Common myeloid progenitor, CD34-positive (primary cell): ENCODE measurements around the gene P2RX1.
A peak's percentile ranks its signal among the peaks of the same experiment; 100 is the strongest.

Source experiments
- CTCF ChIA-PET: fragments of 350-600 bp; sonication (Branson Sonifier 250); formaldehyde crosslinking; loops from one replicate; lab custom pipeline; 2021; ENCODE audit warnings: antibody characterized with exemption; lab: Charles Lee
- POLR2A ChIA-PET: fragments of 350-600 bp; sonication (Branson Sonifier 250); formaldehyde crosslinking; loops from one replicate; lab custom pipeline; 2021; ENCODE audit warnings: antibody characterized with exemption; lab: Charles Lee
- DNase-seq, 3 donors: peaks; one replicate each; pipeline versions ENCODE4 v3.0.0 to v3.0.0-alpha.2; 2013
- H3K27ac ChIP-seq, 2 experiments: 1 replicate in 1 of 2; 2 replicates in 1 of 2; pipeline ENCODE4 v1.7.0; 2013; ENCODE audit warnings: inconsistent platforms in 2 of 2, low read length in 2 of 2, mild to moderate bottlenecking in 2 of 2, low read depth in 1 of 2, moderate library complexity in 1 of 2; ENCODE audit not compliant: severe bottlenecking in 2 of 2, insufficient read depth in 1 of 2, poor library complexity in 1 of 2
- H3K27me3 ChIP-seq, 5 experiments: replicated peaks in 2 of 5; 1 replicate in 3 of 5; 2 replicates in 2 of 5; pipeline versions ENCODE4 v1.6.1 to v1.7.0; 2013; ENCODE audit warnings: low read length in 4 of 5, mild to moderate bottlenecking in 2 of 5, moderate library complexity in 2 of 5, inconsistent platforms in 1 of 5; ENCODE audit not compliant: insufficient read depth in 5 of 5, control insufficient read depth in 4 of 5
- H3K36me3 ChIP-seq, 4 experiments: 1 replicate in 2 of 4; 2 replicates in 2 of 4; pipeline versions ENCODE4 v1.6.1 to v1.7.0; 2013; ENCODE audit warnings: low read length in 3 of 4, control low read depth in 1 of 4, mild to moderate bottlenecking in 1 of 4; ENCODE audit not compliant: control insufficient read depth in 4 of 4, insufficient read depth in 4 of 4
- H3K4me1 ChIP-seq, 4 experiments: 1 replicate in 3 of 4; 2 replicates in 1 of 4; pipeline versions ENCODE4 v1.6.1 to v1.7.1; 2013; ENCODE audit warnings: low read length in 3 of 4, mild to moderate bottlenecking in 3 of 4, control low read depth in 1 of 4, inconsistent platforms in 1 of 4, moderate library complexity in 1 of 4; ENCODE audit not compliant: control insufficient read depth in 4 of 4, insufficient read depth in 4 of 4; ENCODE audit errors: control extremely low read depth in 1 of 4
- H3K4me3 ChIP-seq, 7 experiments: 1 replicate in 4 of 7; 2 replicates in 3 of 7; pipeline versions ENCODE4 v1.5.1 to v1.7.0; 2013; ENCODE audit warnings: mild to moderate bottlenecking in 7 of 7, low read length in 6 of 7, moderate library complexity in 6 of 7, inconsistent platforms in 2 of 7, low read depth in 2 of 7, control low read depth in 1 of 7; ENCODE audit not compliant: insufficient read depth in 4 of 7, control insufficient read depth in 1 of 7; ENCODE audit errors: extremely low read depth in 1 of 7
- H3K9me3 ChIP-seq, 5 experiments: 1 replicate in 4 of 5; 2 replicates in 1 of 5; pipeline versions ENCODE4 v1.6.1 to v1.7.1; 2013; ENCODE audit warnings: low read length in 4 of 5, mild to moderate bottlenecking in 2 of 5, inconsistent platforms in 1 of 5, low read depth in 1 of 5, moderate library complexity in 1 of 5; ENCODE audit not compliant: control insufficient read depth in 4 of 5, insufficient read depth in 2 of 5; ENCODE audit errors: control extremely low read depth in 1 of 5
- WGBS: methylation state at CpG from one replicate; pipeline ENCODE4 v1.1.5; 2013; ENCODE audit not compliant: insufficient coverage; 5-methylcytosine and 5-hydroxymethylcytosine counted together

P2RX1 gene

GRCh38 chr17:3921502-3922319 is 5.4 kb upstream of the P2RX1 start:
- Histone ChIP-seq H3K4me1 (peaks cover 0 to 29% (median 23%) of the 10 kb centered on the region in 4 experiments), H3K27ac (no peak overlapping the region), H3K27me3 (no peaks in the 10 kb centered on the region), H3K9me3 (no peaks in the 10 kb centered on the region), H3K36me3 (peaks cover 0 to 29% (median 18%) of the 10 kb centered on the region in 4 experiments), H3K4me3 (no peak overlapping the region)
- no peak for DNase-seq
- CTCF ChIA-PET, result interaction anchor here (1.3 to 1.5 kb wide), 4 partner anchors 9 to 25 kb away, joined by 3 to 5 read pairs (median 3); no protein-coding TSS in a partner anchor
- POLR2A ChIA-PET, result interaction anchor here (0.7 kb wide), 1 partner anchor 13 kb away, joined by 4 read pairs; no protein-coding TSS in a partner anchor
- 96% methylated on average over 22 of the region's 27 CpGs for WGBS

DNA sequence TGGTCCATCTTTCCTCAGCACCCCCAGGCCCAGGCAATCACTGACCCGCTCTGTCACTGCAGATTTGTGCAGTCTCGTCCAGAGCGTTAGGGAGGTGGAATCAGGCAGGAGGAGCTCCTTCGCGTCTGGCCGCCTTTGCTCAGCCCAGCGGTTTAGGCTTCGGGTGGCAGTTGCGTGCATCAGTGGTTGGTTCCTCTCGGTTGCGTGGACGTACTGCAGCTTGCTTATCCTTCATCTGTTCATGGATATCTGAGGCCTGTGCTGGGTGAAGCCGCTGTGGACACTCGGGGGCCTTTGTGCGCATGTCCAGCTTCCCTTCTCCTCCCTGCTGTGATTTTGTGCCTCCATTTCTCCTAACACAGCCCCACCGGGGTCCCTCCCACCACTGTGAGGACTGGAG is 4.7 kb upstream of the P2RX1 start:
- Histone ChIP-seq H3K27me3 (no peaks in the 10 kb centered on the region), H3K36me3 (peaks cover 0 to 26% (median 17%) of the 10 kb centered on the region in 4 experiments), H3K4me3 (no peak overlapping the region), H3K4me1 (peaks cover 0 to 33% (median 27%) of the 10 kb centered on the region in 4 experiments), H3K27ac (no peak overlapping the region), H3K9me3 (no peaks in the 10 kb centered on the region)
- DNase-seq, result peak in 2 of 3 donors; percentile 51 to 59
- POLR2A ChIA-PET, result no interaction called here
- 91% methylated on average over 10 of the region's 16 CpGs for WGBS
- CTCF ChIA-PET, result interaction anchor here (1.3 to 1.5 kb wide), 5 partner anchors 8 to 154 kb away, joined by 3 to 5 read pairs (median 3); no protein-coding TSS in a partner anchor

GRCh38 chr17:3919123-3919624 is 2.9 kb upstream of the P2RX1 start:
- Histone ChIP-seq H3K27me3 (no peaks in the 10 kb centered on the region), H3K27ac (no peak overlapping the region), H3K9me3 (no peaks in the 10 kb centered on the region), H3K4me3 (no peak overlapping the region), H3K4me1 (peaks cover 0 to 50% (median 45%) of the 10 kb centered on the region in 4 experiments), H3K36me3 (peaks cover 0 to 8% (median 5%) of the 10 kb centered on the region in 4 experiments)
- ChIA-PET POLR2A (interaction anchor here (0.7 kb wide), 1 partner anchor 88 kb away, joined by 3 read pairs; no protein-coding TSS in a partner anchor), CTCF (interaction anchor here (1.0 kb wide), 1 partner anchor 15 kb away, joined by 3 read pairs; no protein-coding TSS in a partner anchor)
- WGBS, result 90% methylated on average over 13 of the region's 22 CpGs
- no peak for DNase-seq

- no peaks in the 10 kb centered on the region for H3K9me3 ChIP-seq
- ChIA-PET POLR2A (interaction anchor here (0.7 kb wide), 1 partner anchor 89 kb away, joined by 3 read pairs; no protein-coding TSS in a partner anchor), CTCF (no interaction called here)
- DNase-seq, result no peak
- no peak overlapping the region for H3K4me3 ChIP-seq
- no peak overlapping the region for H3K27ac ChIP-seq
- H3K36me3 ChIP-seq, result peaks cover 0 to 6% (median under 1%) of the 10 kb centered on the region in 4 experiments
- 75% methylated on average over 8 of the region's 8 CpGs for WGBS
- H3K4me1 ChIP-seq, result peaks cover 0 to 57% (median 51%) of the 10 kb centered on the region in 4 experiments
- H3K27me3 ChIP-seq, result no peaks in the 10 kb centered on the region
Measured at GRCh38 chr17:3918372-3919122, 2.3 kb upstream of the P2RX1 start.

- no peaks in the 10 kb centered on the region for H3K9me3 ChIP-seq
- peaks cover 0 to 13% (median 2%) of the 10 kb centered on the region in 4 experiments for H3K36me3 ChIP-seq
- no peaks in the 10 kb centered on the region for H3K27me3 ChIP-seq
- peak overlapping the region in 4 of 7 experiments; percentile 60 to 87 (median 82) for H3K4me3 ChIP-seq
- peak overlapping the region; percentile 97 to 98 for H3K27ac ChIP-seq
- peak in 1 of 3 donors; percentile 38 for DNase-seq
- 11% methylated on average over 11 of the region's 11 CpGs for WGBS
- POLR2A ChIA-PET, result interaction anchor here (0.7 to 2.8 kb wide), 4 partner anchors 18 to 89 kb away, joined by 3 to 13 read pairs (median 10); partner anchors contain the start of gene ATP2A3
- CTCF ChIA-PET, result interaction anchor here (1.0 to 3.1 kb wide), 9 partner anchors 13 to 157 kb away, joined by 3 to 15 read pairs (median 3); no protein-coding TSS in a partner anchor
- peaks cover 5 to 67% (median 61%) of the 10 kb centered on the region in 4 experiments for H3K4me1 ChIP-seq
Measured at GRCh38 chr17:3917391-3917931, 1.2 kb upstream of the P2RX1 start.

DNA sequence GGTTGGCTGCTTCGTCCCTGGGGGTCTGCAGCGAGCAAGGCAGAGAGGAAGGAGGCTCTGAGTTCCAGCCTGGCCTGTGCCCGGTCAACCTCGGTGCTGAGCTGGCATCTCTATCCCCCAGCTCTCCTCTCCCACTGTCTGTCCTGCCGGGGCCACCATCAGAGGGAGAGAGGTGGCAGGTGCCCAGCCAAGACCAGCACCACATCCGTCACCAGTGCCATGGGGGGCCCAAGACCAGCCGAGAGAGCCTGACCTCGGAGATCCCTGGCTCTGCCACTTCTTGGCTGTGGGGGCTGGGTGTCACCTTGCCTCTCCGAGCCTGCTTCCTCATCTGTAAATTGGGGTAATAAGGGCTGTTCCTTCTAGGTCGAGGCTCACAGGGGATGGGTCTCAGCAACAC is 560 bp upstream of the P2RX1 start:
- H3K4me1 ChIP-seq, result peaks cover 8 to 71% (median 66%) of the 10 kb centered on the region in 4 experiments
- DNase-seq, result peak in 1 of 3 donors; percentile 58
- H3K27ac ChIP-seq, result peak overlapping the region; percentile 97 to 98

More for the DNA sequence above, 560 bp upstream of the P2RX1 start:
- Histone ChIP-seq H3K9me3 (no peaks in the 10 kb centered on the region), H3K36me3 (peaks cover 0 to 14% (median 2%) of the 10 kb centered on the region in 4 experiments), H3K27me3 (no peaks in the 10 kb centered on the region), H3K4me3 (peak overlapping the region in 5 of 7 experiments; percentile 41 to 87 (median 80))
- ChIA-PET POLR2A (interaction anchor here (0.7 to 2.8 kb wide), 12 partner anchors 12 to 227 kb away, joined by 3 to 15 read pairs (median 7); partner anchors contain the start of gene ATP2A3), CTCF (interaction anchor here (1.0 to 3.1 kb wide), 15 partner anchors 9 to 158 kb away, joined by 3 to 15 read pairs (median 4); partner anchors contain the start of gene ATP2A3)
- WGBS, result 3% methylated on average over 9 of the region's 10 CpGs
